Measurements from ENCODE around the gene RAP1GDS1.
"Not testable (repeated sequence)": the region's sequence is repeated elsewhere in the genome, so short reads cannot be mapped to it uniquely, and the experiment has no call there.

RAP1GDS1 gene

GRCh38 chr4:98366275-98366674, 105.1 kb downstream of the RAP1GDS1 start:
- H3K27me3 ChIP-seq (ENCODE audit: control insufficient read depth, insufficient read depth, low read length); H3K9ac ChIP-seq (ENCODE audit: low read depth, low read length); H3K4me3 ChIP-seq (ENCODE audit: low read depth, low read length); H3K36me3 ChIP-seq (ENCODE audit: control insufficient read depth, insufficient read depth, low read length); H3K9me3 ChIP-seq (ENCODE audit: control insufficient read depth, insufficient read depth, low read length); H3K4me1 ChIP-seq (ENCODE audit: control insufficient read depth, insufficient read depth, low read length): not testable (repeated sequence)

DNA sequence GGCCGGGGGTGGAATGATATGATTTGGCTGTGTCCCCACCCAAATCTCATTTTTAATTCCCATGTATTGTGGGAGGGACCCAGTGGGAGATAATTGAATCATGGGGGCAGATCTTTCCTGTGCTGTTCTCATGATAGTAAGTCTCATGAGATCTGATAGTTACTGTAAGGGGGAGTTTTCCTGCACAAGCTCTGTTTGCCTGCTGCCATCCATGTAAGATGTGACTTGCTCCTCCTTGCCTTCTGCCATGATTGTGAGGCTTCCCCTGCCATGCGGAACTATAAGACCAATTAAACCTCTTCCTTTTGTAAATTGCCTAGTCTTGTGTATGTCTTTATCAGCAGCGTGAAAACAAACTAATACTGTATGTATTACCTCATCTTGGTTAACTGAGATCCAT, 106.8 kb downstream of the RAP1GDS1 start:
- H3K36me3 ChIP-seq (ENCODE audit: control insufficient read depth, insufficient read depth, low read length); H3K27me3 ChIP-seq (ENCODE audit: control insufficient read depth, insufficient read depth, low read length); H3K9me3 ChIP-seq (ENCODE audit: control insufficient read depth, insufficient read depth, low read length); H3K9ac ChIP-seq (ENCODE audit: low read depth, low read length); H3K4me1 ChIP-seq (ENCODE audit: control insufficient read depth, insufficient read depth, low read length); H3K4me3 ChIP-seq (ENCODE audit: low read depth, low read length): not testable (repeated sequence)

DNA sequence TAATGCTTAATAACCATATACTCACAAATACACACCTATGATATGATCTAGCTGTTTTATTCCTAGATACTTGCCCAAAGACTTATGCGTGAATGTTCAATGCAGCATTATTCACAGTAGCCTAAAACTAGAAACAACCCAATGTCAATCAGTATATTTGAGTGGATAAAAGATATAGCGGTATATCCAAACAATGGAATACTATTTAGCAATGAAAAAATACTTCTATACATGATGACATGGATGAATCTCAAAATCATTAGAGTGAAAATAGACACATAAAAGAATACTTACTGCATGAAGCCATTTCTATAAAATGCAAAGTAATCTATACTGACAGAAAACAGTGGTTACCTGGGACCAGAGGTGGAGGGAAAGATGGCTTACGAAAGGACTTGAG, 108.1 kb downstream of the RAP1GDS1 start:
- no peak overlapping the region for H3K9ac ChIP-seq (ENCODE audit: low read depth, low read length)
- H3K4me3 ChIP-seq (ENCODE audit: low read depth, low read length), result no peak overlapping the region
- no peaks in the 10 kb centered on the region for H3K36me3 ChIP-seq (ENCODE audit: control insufficient read depth, insufficient read depth, low read length)
- no peaks in the 10 kb centered on the region for H3K27me3 ChIP-seq (ENCODE audit: control insufficient read depth, insufficient read depth, low read length)
- H3K4me1 ChIP-seq (ENCODE audit: control insufficient read depth, insufficient read depth, low read length), result no peaks in the 10 kb centered on the region
- no peaks in the 10 kb centered on the region for H3K9me3 ChIP-seq (ENCODE audit: control insufficient read depth, insufficient read depth, low read length)

- Histone ChIP-seq H3K9ac (ENCODE audit: low read depth, low read length) (no peak overlapping the region), H3K9me3 (ENCODE audit: control insufficient read depth, insufficient read depth, low read length) (no peaks in the 10 kb centered on the region), H3K4me3 (ENCODE audit: low read depth, low read length) (no peak overlapping the region), H3K36me3 (ENCODE audit: control insufficient read depth, insufficient read depth, low read length) (no peaks in the 10 kb centered on the region), H3K4me1 (ENCODE audit: control insufficient read depth, insufficient read depth, low read length) (no peaks in the 10 kb centered on the region), H3K27me3 (ENCODE audit: control insufficient read depth, insufficient read depth, low read length) (no peaks in the 10 kb centered on the region)
These were observed 113.5 kb downstream of the RAP1GDS1 start for GRCh38 chr4:98374643-98375042.

DNA sequence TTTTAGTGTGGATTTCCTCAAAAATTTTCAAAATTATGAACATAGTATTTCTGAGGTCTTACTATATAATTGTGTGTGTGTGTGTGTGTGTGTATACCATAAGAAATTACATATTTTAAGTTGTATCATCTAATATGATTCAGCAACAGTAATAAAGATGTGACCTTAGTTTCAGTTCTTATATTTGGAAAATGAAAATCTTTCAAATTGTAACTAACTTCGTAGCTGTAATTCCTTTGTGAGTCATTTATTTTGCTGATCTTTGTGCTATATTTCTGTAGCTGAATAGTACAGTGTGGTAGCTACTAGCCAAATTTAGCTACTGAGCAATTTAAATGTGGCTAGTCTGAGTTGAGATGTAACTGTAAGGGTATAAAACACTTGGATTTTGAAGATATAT, 116.4 kb downstream of the RAP1GDS1 start:
- Histone ChIP-seq H3K4me3 (ENCODE audit: low read depth, low read length) (no peak overlapping the region), H3K27me3 (ENCODE audit: control insufficient read depth, insufficient read depth, low read length) (no peaks in the 10 kb centered on the region), H3K9me3 (ENCODE audit: control insufficient read depth, insufficient read depth, low read length) (no peaks in the 10 kb centered on the region), H3K36me3 (ENCODE audit: control insufficient read depth, insufficient read depth, low read length) (no peaks in the 10 kb centered on the region), H3K9ac (ENCODE audit: low read depth, low read length) (no peak overlapping the region), H3K4me1 (ENCODE audit: control insufficient read depth, insufficient read depth, low read length) (no peaks in the 10 kb centered on the region)

DNA sequence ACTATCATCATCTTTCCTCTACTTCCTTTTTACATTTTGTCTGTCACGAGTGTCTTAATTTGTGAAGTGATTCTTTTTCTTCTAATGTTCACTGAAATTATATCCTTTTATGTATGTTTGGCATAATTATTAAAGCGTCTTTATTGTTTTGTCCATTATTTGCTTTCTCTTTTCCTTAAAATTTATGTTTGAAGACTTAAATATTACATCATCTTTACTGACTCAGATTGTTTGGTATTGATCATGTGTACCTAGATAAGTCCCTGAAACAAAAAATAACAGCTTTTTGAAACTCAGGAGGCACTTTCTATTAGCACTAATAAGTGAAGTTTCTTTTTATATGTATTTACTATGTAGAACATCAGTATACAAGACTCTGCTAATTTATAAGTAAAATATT, 120.1 kb downstream of the RAP1GDS1 start:
- Histone ChIP-seq H3K4me1 (ENCODE audit: control insufficient read depth, insufficient read depth, low read length) (no peaks in the 10 kb centered on the region), H3K9ac (ENCODE audit: low read depth, low read length) (no peak overlapping the region), H3K27me3 (ENCODE audit: control insufficient read depth, insufficient read depth, low read length) (no peaks in the 10 kb centered on the region), H3K9me3 (ENCODE audit: control insufficient read depth, insufficient read depth, low read length) (no peaks in the 10 kb centered on the region), H3K36me3 (ENCODE audit: control insufficient read depth, insufficient read depth, low read length) (no peaks in the 10 kb centered on the region), H3K4me3 (ENCODE audit: low read depth, low read length) (no peak overlapping the region)

DNA sequence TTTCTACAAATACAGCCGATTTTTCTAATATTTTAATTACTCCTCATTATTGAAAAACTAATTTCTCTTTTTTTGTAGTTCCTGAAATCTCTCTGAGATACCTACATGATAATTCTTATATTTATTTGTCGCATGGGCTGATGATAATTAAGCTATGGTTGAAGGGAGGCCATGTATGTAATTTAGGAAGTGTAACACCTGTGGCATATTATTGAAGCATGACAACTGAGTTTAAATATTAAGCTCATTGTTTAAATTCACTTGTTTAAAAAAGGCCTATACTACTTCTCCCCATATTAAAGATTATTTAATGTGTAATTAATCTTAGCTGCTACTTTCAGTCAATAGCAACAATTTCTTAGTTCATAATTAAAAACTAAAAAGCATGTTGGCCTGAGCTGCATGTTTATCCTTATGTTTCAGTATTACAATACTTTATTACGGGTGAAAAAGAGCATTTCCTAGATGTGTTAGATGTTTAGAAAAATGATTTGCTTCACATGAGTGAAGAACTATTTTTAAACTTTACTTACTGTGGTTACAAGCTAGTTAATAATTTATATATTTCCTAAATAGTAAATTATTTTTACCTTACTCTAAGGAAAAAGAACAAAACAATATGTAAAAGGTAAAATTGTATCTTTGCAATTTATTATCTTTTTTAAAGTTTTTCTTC, 122.4 kb downstream of the RAP1GDS1 start:
- H3K9me3 ChIP-seq (ENCODE audit: control insufficient read depth, insufficient read depth, low read length), result no peaks in the 10 kb centered on the region
- no peaks in the 10 kb centered on the region for H3K36me3 ChIP-seq (ENCODE audit: control insufficient read depth, insufficient read depth, low read length)
- no peak overlapping the region for H3K9ac ChIP-seq (ENCODE audit: low read depth, low read length)
- H3K27me3 ChIP-seq (ENCODE audit: control insufficient read depth, insufficient read depth, low read length), result no peaks in the 10 kb centered on the region
- H3K4me3 ChIP-seq (ENCODE audit: low read depth, low read length), result no peak overlapping the region
- H3K4me1 ChIP-seq (ENCODE audit: control insufficient read depth, insufficient read depth, low read length), result peaks cover 2% of the 10 kb centered on the region

DNA sequence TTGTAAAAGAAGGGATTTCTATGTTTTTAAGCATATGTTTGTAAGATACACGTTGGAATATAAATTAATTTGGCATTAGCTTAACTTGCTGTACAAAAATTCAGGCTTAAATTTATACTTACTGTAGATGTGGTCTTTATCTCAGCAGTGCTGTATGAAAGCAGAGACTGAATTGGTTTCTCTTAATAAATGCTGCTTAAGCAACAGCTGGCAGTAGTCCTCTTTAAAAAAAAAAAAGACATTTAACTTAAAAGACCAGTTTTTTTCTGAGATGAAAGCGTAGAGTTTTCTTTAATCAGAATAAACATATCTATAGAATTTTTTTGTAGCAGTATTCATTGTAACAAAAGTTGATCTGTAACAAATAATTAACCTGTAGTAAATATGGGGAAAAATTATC, 124.6 kb downstream of the RAP1GDS1 start:
- H3K27me3 ChIP-seq (ENCODE audit: control insufficient read depth, insufficient read depth, low read length), result no peaks in the 10 kb centered on the region
- peaks cover 2% of the 10 kb centered on the region for H3K4me1 ChIP-seq (ENCODE audit: control insufficient read depth, insufficient read depth, low read length)
- H3K9me3 ChIP-seq (ENCODE audit: control insufficient read depth, insufficient read depth, low read length), result no peaks in the 10 kb centered on the region
- H3K4me3 ChIP-seq (ENCODE audit: low read depth, low read length), result no peak overlapping the region
- H3K9ac ChIP-seq (ENCODE audit: low read depth, low read length), result no peak overlapping the region
- H3K36me3 ChIP-seq (ENCODE audit: control insufficient read depth, insufficient read depth, low read length), result no peaks in the 10 kb centered on the region

DNA sequence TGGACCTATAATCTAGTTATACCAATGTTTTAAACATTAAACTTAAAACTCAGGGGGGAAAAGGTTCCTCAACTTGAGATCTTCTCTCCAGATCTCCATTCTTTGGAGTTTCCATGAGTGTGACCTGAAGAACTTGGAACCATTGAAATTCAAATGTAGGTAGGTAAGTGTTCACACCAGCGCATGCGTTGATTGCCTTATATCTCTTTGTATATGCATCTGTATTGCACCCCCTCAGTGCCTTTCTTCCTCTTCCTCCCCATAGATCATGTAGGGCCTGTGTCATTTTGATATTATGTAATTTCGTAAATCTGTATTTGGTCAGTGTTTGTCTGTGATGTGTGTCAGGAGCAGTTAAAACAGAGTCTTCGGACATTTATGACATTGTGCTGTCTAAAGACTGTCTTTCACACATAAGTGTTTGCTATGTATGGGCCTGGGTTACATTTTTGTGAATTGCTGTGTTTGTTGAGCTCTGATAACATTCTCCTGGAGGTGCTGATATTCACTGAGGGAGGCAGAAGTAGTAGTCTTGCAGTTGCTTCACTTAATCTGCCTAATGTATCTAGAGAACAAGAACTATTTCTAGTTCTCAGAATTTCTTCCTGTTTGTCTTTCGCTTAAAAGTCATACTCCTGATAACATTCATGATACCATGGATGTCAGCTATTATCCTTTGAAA, 126.3 kb downstream of the RAP1GDS1 start:
- peaks cover 2% of the 10 kb centered on the region for H3K4me1 ChIP-seq (ENCODE audit: control insufficient read depth, insufficient read depth, low read length)
- no peaks in the 10 kb centered on the region for H3K27me3 ChIP-seq (ENCODE audit: control insufficient read depth, insufficient read depth, low read length)
- H3K9ac ChIP-seq (ENCODE audit: low read depth, low read length), result no peak overlapping the region
- H3K9me3 ChIP-seq (ENCODE audit: control insufficient read depth, insufficient read depth, low read length), result no peaks in the 10 kb centered on the region
- H3K4me3 ChIP-seq (ENCODE audit: low read depth, low read length), result no peak overlapping the region
- H3K36me3 ChIP-seq (ENCODE audit: control insufficient read depth, insufficient read depth, low read length), result no peaks in the 10 kb centered on the region

DNA sequence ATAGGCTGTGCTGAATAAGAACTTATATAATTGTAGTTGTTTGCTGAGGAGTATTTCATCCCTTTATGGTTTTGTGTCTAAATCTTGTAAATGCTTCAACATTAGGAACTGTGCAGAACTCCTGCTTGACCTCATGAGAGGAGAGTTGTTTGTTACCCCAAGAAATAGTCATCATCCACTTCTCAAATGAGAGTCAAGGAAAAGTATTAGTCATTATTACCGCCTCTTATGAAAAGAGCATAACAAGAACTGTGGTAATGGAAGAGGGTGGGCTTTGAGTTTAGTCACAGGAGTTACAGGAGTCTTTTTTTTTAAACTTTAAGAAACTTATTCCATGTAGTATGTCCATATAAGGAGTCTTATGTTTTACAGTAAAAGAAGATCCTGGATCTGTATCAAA, 132.9 kb downstream of the RAP1GDS1 start:
- Histone ChIP-seq H3K9me3 (ENCODE audit: control insufficient read depth, insufficient read depth, low read length) (no peaks in the 10 kb centered on the region), H3K4me1 (ENCODE audit: control insufficient read depth, insufficient read depth, low read length) (no peaks in the 10 kb centered on the region), H3K4me3 (ENCODE audit: low read depth, low read length) (no peak overlapping the region), H3K27me3 (ENCODE audit: control insufficient read depth, insufficient read depth, low read length) (no peaks in the 10 kb centered on the region), H3K9ac (ENCODE audit: low read depth, low read length) (no peak overlapping the region), H3K36me3 (ENCODE audit: control insufficient read depth, insufficient read depth, low read length) (no peaks in the 10 kb centered on the region)

DNA sequence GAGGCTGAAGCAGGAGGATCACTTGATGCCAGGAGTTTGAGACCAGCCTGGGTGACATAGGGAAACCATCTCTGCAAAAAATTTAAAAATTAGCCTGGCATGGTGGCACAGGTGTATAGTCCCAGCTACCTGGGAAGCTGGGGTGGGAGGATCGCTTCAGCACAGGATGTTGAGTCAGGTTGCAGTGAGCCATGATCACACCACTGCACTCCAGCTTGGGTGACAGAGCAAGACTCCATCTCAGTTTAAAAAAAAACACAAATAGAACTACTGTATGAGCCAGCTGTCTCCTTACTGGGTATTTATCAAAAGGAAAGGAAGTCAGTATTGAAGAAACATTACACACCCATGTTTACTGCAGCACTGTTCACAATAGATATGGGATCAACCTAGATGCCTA, 138.7 kb downstream of the RAP1GDS1 start:
- Histone ChIP-seq H3K4me3 (ENCODE audit: low read depth, low read length) (no peak overlapping the region), H3K36me3 (ENCODE audit: control insufficient read depth, insufficient read depth, low read length) (no peaks in the 10 kb centered on the region), H3K9me3 (ENCODE audit: control insufficient read depth, insufficient read depth, low read length) (no peaks in the 10 kb centered on the region), H3K4me1 (ENCODE audit: control insufficient read depth, insufficient read depth, low read length) (no peaks in the 10 kb centered on the region), H3K27me3 (ENCODE audit: control insufficient read depth, insufficient read depth, low read length) (no peaks in the 10 kb centered on the region), H3K9ac (ENCODE audit: low read depth, low read length) (no peak overlapping the region)

DNA sequence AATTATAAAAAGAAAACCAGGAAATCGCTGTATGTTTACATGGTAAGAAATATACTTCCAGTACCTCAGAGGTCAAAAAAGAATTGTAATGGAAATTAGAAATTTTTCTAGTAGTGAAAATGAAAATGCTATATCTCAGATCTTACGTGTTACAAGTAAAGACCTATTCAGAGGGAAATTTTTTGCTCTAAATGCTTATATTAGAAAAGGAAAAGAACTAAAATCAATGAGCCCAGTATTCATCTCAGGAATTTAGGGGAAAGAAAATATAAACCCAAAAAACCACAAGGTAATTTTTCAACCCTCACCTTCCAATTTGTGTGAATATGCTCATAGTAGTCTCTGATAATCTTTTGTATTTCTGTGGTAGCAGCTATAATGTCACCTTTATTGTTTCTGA, 145.6 kb downstream of the RAP1GDS1 start:
- Histone ChIP-seq H3K9me3 (ENCODE audit: control insufficient read depth, insufficient read depth, low read length) (no peaks in the 10 kb centered on the region), H3K4me3 (ENCODE audit: low read depth, low read length) (no peak overlapping the region), H3K9ac (ENCODE audit: low read depth, low read length) (no peak overlapping the region), H3K27me3 (ENCODE audit: control insufficient read depth, insufficient read depth, low read length) (no peaks in the 10 kb centered on the region), H3K4me1 (ENCODE audit: control insufficient read depth, insufficient read depth, low read length) (no peaks in the 10 kb centered on the region), H3K36me3 (ENCODE audit: control insufficient read depth, insufficient read depth, low read length) (no peaks in the 10 kb centered on the region)

All from iPS-15b (cell line).